Stimulated activated naive B cell treated with anti-CD40 and anti-IgM and Interleukin-4, amounts not matched to agents 10 μg/mL and 1 μg/mL and 100 μg/mL, for 72 hours (primary cell): ENCODE data around the gene KRTAP9-7.
"Not testable (repeated sequence)": the region's sequence is repeated elsewhere in the genome, so short reads cannot be mapped to it uniquely, and the experiment has no call there.

Experiments
- ATAC-seq, 2 donors: fragments of 150-1000 bp; cut with Tn5 transposase; replicated peaks; 2 replicates each; pipeline ENCODE4 v1.10.0; 2021; ENCODE audit warnings: moderate library complexity in 1 of 2
- DNase-seq: peaks from one replicate; pipeline ENCODE4 v3.0.0; 2021
- H3K27ac Mint-ChIP-seq: one replicate; pipeline ENCODE4 v1.8.0; 2022; ENCODE audit warnings: mild to moderate bottlenecking, mixed read lengths
- H3K27me3 Mint-ChIP-seq, 2 donors: one replicate each; pipeline ENCODE4 v1.8.0; 2022; ENCODE audit warnings: mixed read lengths in 2 of 2
- H3K36me3 Mint-ChIP-seq, 2 donors: one replicate each; pipeline ENCODE4 v1.8.0; 2022; ENCODE audit warnings: mixed read lengths in 2 of 2, mild to moderate bottlenecking in 1 of 2
- H3K4me1 Mint-ChIP-seq, 2 donors: one replicate each; pipeline ENCODE4 v1.8.0; 2022; ENCODE audit warnings: mixed read lengths in 2 of 2, mild to moderate bottlenecking in 1 of 2
- H3K4me3 Mint-ChIP-seq, 2 donors: one replicate each; pipeline ENCODE4 v1.8.0; 2022; ENCODE audit warnings: mild to moderate bottlenecking in 2 of 2, mixed read lengths in 2 of 2, moderate library complexity in 1 of 2
- H3K9me3 Mint-ChIP-seq, 2 donors: one replicate each; pipeline ENCODE4 v1.8.0; 2022; ENCODE audit warnings: mixed read lengths in 2 of 2, mild to moderate bottlenecking in 1 of 2

KRTAP9-7 gene

GRCh38 chr17:41255381-41256290 lies 19.9 kb upstream of the KRTAP9-7 start, which contains the start of gene KRTAP9-9:
TSS of gene KRTAP9-9 (plus strand) at chr17:41255384.
- not testable (repeated sequence) for H3K4me3 Mint-ChIP-seq, ATAC-seq, H3K36me3 Mint-ChIP-seq, H3K9me3 Mint-ChIP-seq, DNase-seq, H3K27ac Mint-ChIP-seq
- Mint-ChIP-seq H3K4me1 (peaks cover 4 to 12% of the 10 kb centered on the region in 2 donors), H3K27me3 (peaks cover 29 to 40% of the 10 kb centered on the region in 2 donors)

GRCh38 chr17:41256291-41256685 lies 19.2 kb upstream of the KRTAP9-7 start:
- Mint-ChIP-seq H3K36me3 (no peaks in the 10 kb centered on the region), H3K4me1 (peaks cover 4 to 12% of the 10 kb centered on the region in 2 donors), H3K27ac (no peak overlapping the region), H3K9me3 (peaks cover 0 to 2% of the 10 kb centered on the region in 2 donors), H3K4me3 (no peak overlapping the region), H3K27me3 (peaks cover 29 to 41% of the 10 kb centered on the region in 2 donors)
- DNase-seq (no peak), ATAC-seq (no peak)

DNA sequence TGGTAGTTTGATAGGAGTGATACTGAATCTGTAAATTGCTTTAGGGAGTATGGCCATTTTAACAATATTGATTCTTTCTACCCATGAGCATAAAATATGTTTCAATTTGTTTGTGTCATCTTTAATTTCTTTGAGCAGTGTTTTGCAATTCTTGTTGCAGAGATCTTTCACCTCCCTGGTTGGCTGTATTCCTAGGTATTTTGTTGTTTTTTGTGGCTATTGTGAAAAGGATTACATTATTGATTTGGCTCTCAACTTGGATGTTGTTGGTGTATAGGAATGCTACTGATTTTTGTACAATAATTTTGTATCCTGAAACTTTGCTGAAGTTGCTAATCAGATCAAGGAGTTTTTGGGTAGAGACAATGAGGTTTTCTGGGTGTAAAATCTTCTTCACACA lies 17.1 kb upstream of the KRTAP9-7 start:
- Mint-ChIP-seq H3K4me1 (peaks cover 0 to 6% of the 10 kb centered on the region in 2 donors), H3K9me3 (peaks cover 0 to 2% of the 10 kb centered on the region in 2 donors), H3K27ac (no peak overlapping the region), H3K27me3 (peaks cover 35 to 37% of the 10 kb centered on the region in 2 donors), H3K4me3 (no peak overlapping the region), H3K36me3 (no peaks in the 10 kb centered on the region)
- no peak for DNase-seq
- no peak for ATAC-seq

GRCh38 chr17:41263212-41263611 lies 12.3 kb upstream of the KRTAP9-7 start:
- no peak overlapping the region for H3K27ac Mint-ChIP-seq
- no peaks in the 10 kb centered on the region for H3K36me3 Mint-ChIP-seq
- no peak overlapping the region for H3K4me3 Mint-ChIP-seq
- peaks cover 0 to 2% of the 10 kb centered on the region in 2 donors for H3K9me3 Mint-ChIP-seq
- no peak for DNase-seq
- ATAC-seq, result no peak
- peaks cover 0 to 8% of the 10 kb centered on the region in 2 donors for H3K4me1 Mint-ChIP-seq
- peaks cover 19 to 38% of the 10 kb centered on the region in 2 donors for H3K27me3 Mint-ChIP-seq

DNA sequence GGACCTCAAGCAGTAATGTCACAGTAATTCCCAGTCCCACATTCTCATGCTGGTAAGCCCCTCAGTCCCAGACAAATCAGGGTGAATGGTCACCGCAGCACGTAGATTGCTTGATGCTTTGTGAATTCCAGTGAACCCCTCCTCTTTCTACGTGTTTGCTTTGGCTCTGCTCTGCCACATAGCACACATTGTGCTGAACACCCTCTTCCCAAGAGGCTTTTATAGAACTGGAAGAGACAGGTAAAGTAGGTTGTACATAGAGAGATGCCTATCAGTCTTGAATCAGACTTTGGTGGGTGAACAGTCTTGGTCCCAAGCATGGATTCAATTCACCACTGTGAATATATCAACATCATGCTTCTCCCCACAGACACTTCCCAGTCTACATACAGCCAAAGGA lies 10.9 kb upstream of the KRTAP9-7 start:
- Mint-ChIP-seq H3K9me3 (peaks cover 0 to 2% of the 10 kb centered on the region in 2 donors), H3K27me3 (peaks cover 19 to 40% of the 10 kb centered on the region in 2 donors), H3K36me3 (no peaks in the 10 kb centered on the region), H3K4me3 (no peak overlapping the region), H3K4me1 (peaks cover 0 to 8% of the 10 kb centered on the region in 2 donors), H3K27ac (no peak overlapping the region)
- no peak for DNase-seq
- no peak for ATAC-seq

GRCh38 chr17:41265078-41265477 lies 10.4 kb upstream of the KRTAP9-7 start, which contains the start of gene KRTAP9-6:
TSS of gene KRTAP9-6 (plus strand) at chr17:41265378. CDS start at chr17:41265378, 0 bp downstream.
- Mint-ChIP-seq H3K36me3 (no peaks in the 10 kb centered on the region), H3K27ac (no peak within 1 kb of the TSS), H3K9me3 (peaks cover 0 to 2% of the 10 kb centered on the region in 2 donors), H3K4me1 (peaks cover 0 to 8% of the 10 kb centered on the region in 2 donors), H3K27me3 (peaks cover 19 to 37% of the 10 kb centered on the region in 2 donors), H3K4me3 (no peak within 1 kb of the TSS)
- no peak for DNase-seq
- no peak for ATAC-seq

DNA sequence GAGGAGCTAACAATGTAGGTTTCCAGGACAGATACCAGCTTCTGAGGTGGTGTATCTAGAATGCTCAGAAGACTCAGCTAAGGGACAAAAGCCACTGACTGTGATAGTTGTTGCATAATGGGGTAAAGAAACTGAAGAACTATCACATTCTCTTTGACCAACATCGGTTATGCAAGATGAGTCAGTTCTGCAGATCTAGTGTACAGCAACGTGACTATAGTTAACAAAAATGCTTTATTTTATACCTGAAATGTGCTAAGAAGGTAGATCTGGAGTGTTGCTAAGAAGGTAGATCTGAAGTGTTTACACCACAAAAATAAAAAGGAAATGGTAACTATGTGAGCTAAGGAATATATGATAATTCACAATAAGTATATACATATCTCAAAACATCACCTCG lies 7.8 kb upstream of the KRTAP9-7 start:
- no peaks in the 10 kb centered on the region for H3K9me3 Mint-ChIP-seq
- H3K27me3 Mint-ChIP-seq, result peaks cover 19 to 36% of the 10 kb centered on the region in 2 donors
- no peaks in the 10 kb centered on the region for H3K36me3 Mint-ChIP-seq
- H3K27ac Mint-ChIP-seq, result no peak overlapping the region
- DNase-seq (no peak), ATAC-seq (no peak)
- peaks cover 5 to 11% of the 10 kb centered on the region in 2 donors for H3K4me1 Mint-ChIP-seq
- H3K4me3 Mint-ChIP-seq, result no peak overlapping the region

- not testable (repeated sequence) for H3K36me3 Mint-ChIP-seq, ATAC-seq, H3K9me3 Mint-ChIP-seq, H3K4me3 Mint-ChIP-seq, H3K27ac Mint-ChIP-seq, DNase-seq
- H3K4me1 Mint-ChIP-seq, result peaks cover 9 to 11% of the 10 kb centered on the region in 2 donors
- peaks cover 25 to 33% of the 10 kb centered on the region in 2 donors for H3K27me3 Mint-ChIP-seq
Measured at GRCh38 chr17:41271323-41271722, 4.2 kb upstream of the KRTAP9-7 start.

DNA sequence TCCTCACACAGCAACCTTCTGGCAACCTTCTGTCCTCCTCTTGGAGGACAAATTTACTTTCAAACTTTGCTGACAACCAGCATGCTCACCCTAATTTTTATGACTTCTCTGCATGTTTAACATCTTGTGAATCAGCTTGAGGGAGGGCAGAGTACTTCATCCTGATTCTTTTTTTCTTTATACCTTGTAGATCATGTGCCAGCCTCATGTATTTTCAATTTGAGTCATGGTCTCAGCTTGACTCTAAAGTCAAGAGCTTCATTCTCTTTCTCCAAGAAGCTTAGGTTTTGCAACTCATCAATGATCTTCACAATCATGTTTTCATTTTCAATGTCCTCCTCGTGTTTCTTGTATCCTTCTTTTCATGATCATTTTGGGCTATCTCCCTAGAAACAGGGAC lies 3.6 kb upstream of the KRTAP9-7 start:
- Mint-ChIP-seq H3K4me1 (peaks cover 9 to 12% of the 10 kb centered on the region in 2 donors), H3K27ac (no peak overlapping the region), H3K9me3 (no peaks in the 10 kb centered on the region), H3K27me3 (peaks cover 30 to 35% of the 10 kb centered on the region in 2 donors), H3K4me3 (no peak overlapping the region), H3K36me3 (no peaks in the 10 kb centered on the region)
- no peak for ATAC-seq
- no peak for DNase-seq

- ATAC-seq, result no peak
- peaks cover 0 to 2% of the 10 kb centered on the region in 2 donors for H3K9me3 Mint-ChIP-seq
- no peak for DNase-seq
- no peak overlapping the region for H3K27ac Mint-ChIP-seq
- H3K36me3 Mint-ChIP-seq, result peaks cover 0 to 2% of the 10 kb centered on the region in 2 donors
- H3K27me3 Mint-ChIP-seq, result peaks cover 21 to 38% of the 10 kb centered on the region in 2 donors
- H3K4me1 Mint-ChIP-seq, result peaks cover 5 to 7% of the 10 kb centered on the region in 2 donors
- H3K4me3 Mint-ChIP-seq, result no peak overlapping the region
Measured at GRCh38 chr17:41278176-41278955, 2.9 kb downstream of the KRTAP9-7 start.

- Mint-ChIP-seq H3K9me3 (peaks cover 0 to 2% of the 10 kb centered on the region in 2 donors), H3K36me3 (no peaks in the 10 kb centered on the region), H3K4me3 (no peak overlapping the region), H3K27ac (no peak overlapping the region), H3K27me3 (peaks cover 1 to 11% of the 10 kb centered on the region in 2 donors), H3K4me1 (peaks cover 0 to 5% of the 10 kb centered on the region in 2 donors)
- ATAC-seq, result no peak
- DNase-seq, result no peak
Measured at GRCh38 chr17:41284043-41284442, 8.5 kb downstream of the KRTAP9-7 start.

DNA sequence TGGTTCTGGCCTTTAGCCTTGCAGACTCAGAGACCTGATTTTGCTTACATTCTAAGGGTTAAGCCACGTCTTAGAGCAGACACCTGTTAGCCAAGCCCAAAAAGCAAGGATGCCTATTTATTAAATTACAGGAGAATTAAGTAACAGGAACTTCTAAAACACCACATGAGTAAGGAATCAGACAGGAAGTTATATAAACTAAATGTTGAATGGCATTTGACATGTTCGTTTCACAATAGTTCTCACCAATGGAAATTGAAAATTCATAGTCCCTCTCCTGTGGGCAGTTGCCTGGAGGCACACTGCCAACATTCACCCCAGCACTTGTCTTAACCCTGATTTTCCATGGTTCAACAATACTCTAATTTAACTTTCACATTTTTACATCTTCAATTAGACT lies 9.0 kb downstream of the KRTAP9-7 start:
- Mint-ChIP-seq H3K36me3 (no peaks in the 10 kb centered on the region), H3K9me3 (peaks cover 0 to 2% of the 10 kb centered on the region in 2 donors), H3K4me3 (no peak overlapping the region), H3K4me1 (peaks cover 0 to 5% of the 10 kb centered on the region in 2 donors), H3K27ac (no peak overlapping the region), H3K27me3 (peaks cover 0 to 8% of the 10 kb centered on the region in 2 donors)
- DNase-seq (no peak), ATAC-seq (no peak)

- DNase-seq (no peak), ATAC-seq (no peak)
- Mint-ChIP-seq H3K36me3 (no peaks in the 10 kb centered on the region), H3K4me1 (peaks cover 0 to 5% of the 10 kb centered on the region in 2 donors), H3K4me3 (no peak overlapping the region), H3K27me3 (peaks cover 0 to 2% of the 10 kb centered on the region in 2 donors), H3K9me3 (no peaks in the 10 kb centered on the region), H3K27ac (no peak overlapping the region)
Measured at GRCh38 chr17:41287050-41287449, 11.6 kb downstream of the KRTAP9-7 start.

- Mint-ChIP-seq H3K9me3 (no peaks in the 10 kb centered on the region), H3K4me3 (no peak overlapping the region), H3K36me3 (no peaks in the 10 kb centered on the region), H3K27ac (no peak overlapping the region), H3K27me3 (peaks cover 0 to 10% of the 10 kb centered on the region in 2 donors), H3K4me1 (peaks cover 0 to 2% of the 10 kb centered on the region in 2 donors)
- DNase-seq (no peak), ATAC-seq (no peak)
Measured at GRCh38 chr17:41294016-41294415, 18.5 kb downstream of the KRTAP9-7 start.
